Right renal pelvis (tissue), 4 donors: Measurements from ENCODE around the gene OR7A5. TPM values are rescaled to one million over a fixed set of nuclear protein-coding genes. Genes with fewer than 3 reads are reported as not detected.
A peak's percentile ranks its signal among the peaks of the same experiment; 100 is the strongest.
"Not testable (repeated sequence)": the region's sequence is repeated elsewhere in the genome, so short reads cannot be mapped to it uniquely, and the experiment has no call there.

Experiments used
- DNase-seq, 4 donors: peaks; one replicate each; pipeline ENCODE4 v3.0.0-alpha.2; 2013; ENCODE audit warnings: low read depth in 4 of 4, low spot score in 3 of 4, missing footprints in 1 of 4
- polyA plus RNA-seq, 4 donors: library from polyadenylated mRNA; unstranded; fragments of 120-200 nt; gene quantifications; one replicate each; pipeline ENCODE4 v1.2.1, GENCODE V29; 2013; ENCODE audit not compliant: insufficient read length in 4 of 4

The OR7A5 gene
- polyA plus RNA-seq: under 1 TPM in 2 of 4 donors, not detected in 2; 0.04 TPM

DNA sequence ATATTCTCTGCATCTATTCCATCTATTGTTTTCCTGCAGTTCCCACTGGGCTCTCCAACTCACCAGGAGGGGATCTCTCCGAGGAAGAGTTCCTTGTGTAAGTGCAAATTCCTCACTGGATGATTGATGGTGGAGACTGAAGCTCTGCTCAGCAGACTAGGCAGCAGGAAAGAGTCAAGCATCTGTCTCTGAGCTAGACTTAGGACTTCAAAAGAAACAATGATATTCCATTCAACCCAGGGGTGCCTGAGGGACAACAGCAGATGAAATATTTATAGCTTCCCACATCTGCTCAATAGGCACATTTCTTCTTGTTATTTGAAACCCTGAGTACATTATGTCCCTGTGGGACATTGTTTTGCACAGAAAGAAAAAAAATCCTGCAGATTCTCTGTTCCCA, at the start of gene OR7A5, which contains the start of gene OR7C1:
TSS of gene OR7A5 (minus strand) at position 175 of the 400 bp plus-strand sequence. CDS start 6,944 bp downstream, outside the sequence.
TSS of gene OR7C1 (minus strand) at position 175 of the 400 bp plus-strand sequence. CDS start 35,049 bp downstream, outside the sequence.
- DNase-seq: peak in 3 of 4 donors; percentile 12 to 54 (median 36)

DNA sequence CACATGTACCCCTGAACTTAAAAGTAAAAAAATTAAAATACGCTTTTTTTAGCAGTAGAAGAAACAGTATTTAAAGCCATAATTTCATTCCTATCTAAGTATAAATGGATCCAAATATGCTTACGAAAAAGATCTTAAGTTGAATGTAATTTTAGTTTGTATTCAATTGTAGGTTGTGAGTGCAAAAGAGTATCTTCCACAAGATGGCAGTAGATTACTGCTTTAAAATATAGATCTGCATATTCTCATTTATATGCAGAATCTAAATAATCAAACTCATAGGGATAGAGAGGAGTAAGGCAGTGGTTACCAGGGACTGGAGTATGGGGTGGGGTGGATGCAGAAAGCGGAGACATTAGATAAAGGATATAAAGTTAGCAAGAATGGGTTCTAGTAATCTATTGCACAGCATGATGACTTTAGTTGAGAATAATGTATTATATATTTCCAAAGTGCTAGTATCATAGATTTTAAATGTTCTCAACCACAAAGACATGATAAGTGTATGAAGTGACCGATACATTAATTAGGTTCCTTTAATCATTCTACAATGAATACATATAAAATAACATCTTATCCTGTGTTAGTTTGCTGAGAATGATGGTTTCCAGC, 36.7 kb upstream of the OR7A5 start:
- DNase-seq: no peak

DNA sequence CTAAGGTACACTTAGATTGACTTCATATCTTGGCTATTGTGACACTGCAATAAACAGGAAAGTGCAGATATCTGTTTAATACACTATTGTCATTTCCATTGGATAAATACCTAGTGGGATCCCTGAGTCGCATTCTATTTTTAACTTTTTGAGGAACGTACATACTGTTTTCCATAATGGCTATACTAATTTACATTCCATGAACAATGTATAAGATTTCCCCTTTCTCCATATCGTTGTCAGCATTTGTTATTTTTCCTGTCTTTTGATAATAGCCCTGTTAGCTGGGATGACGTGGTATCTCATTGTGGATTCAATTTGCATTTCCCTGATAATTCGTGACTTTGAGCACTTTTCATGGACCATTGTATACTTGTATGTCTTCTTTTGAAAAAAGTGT, 33.5 kb upstream of the OR7A5 start:
- no peak for DNase-seq

DNA sequence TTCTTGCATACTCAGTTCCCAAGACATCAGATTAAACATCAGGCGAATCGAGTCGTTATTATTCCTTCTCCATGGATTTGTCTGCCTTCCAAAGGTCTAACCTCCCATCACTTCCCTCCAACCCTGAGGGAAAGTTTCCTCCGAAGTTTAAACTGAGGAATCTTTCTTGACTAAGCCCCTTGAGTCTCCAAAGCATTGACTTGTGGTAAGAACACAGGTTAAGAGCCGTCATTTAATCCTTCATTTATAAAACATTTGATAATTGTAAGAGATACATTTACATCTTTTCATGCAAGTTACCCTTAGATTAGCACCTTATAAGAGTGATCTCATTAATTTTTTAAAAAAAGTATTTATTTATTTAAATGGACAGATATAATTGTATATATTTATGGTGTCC, 13.8 kb upstream of the OR7A5 start, which contains the start of gene OR7A10:
TSS of gene OR7A10 (minus strand) at position 101 of the 400 bp plus-strand sequence. CDS start 7,045 bp downstream, outside the sequence.
- DNase-seq: no peak

DNA sequence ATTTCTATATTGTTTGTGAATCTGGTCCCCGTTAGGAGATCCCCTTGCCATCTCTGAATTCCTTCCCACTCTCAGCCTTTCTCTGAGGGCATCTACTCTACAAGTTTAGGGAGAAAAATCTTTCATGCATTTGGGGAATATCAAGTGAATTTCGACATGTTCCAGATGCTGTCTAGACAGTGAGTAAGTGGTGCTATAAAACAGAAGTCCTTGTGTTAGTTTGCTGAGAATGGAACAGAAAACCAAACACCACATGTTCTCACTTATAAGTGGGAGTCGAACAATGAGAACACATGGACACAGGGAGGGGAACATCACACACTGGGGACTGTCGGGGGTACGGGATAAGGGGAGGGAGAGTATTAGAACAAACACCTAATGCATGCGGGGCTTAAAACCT, 8.6 kb upstream of the OR7A5 start:
- DNase-seq: peak in 3 of 4 donors; percentile 4 to 26 (median 20)

DNA sequence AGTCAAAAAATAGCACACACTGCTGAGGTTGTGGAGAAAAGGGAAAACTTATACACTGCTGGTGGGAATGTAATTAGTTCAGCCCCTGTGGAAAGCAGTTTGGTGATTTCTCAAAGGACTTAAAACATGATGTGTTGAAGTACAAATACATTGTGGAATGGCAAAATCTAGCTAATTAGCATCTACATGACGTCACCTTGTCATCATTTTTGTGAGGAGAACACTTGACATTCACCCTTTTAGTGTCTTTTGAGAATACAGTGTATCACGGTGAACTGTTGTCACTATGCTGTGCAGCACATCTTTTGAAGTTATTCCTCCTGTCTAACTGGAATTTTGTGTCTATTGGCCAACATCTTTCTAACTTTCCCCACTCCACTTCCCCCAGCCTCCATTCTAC, 8.2 kb upstream of the OR7A5 start:
- DNase-seq: no peak

DNA sequence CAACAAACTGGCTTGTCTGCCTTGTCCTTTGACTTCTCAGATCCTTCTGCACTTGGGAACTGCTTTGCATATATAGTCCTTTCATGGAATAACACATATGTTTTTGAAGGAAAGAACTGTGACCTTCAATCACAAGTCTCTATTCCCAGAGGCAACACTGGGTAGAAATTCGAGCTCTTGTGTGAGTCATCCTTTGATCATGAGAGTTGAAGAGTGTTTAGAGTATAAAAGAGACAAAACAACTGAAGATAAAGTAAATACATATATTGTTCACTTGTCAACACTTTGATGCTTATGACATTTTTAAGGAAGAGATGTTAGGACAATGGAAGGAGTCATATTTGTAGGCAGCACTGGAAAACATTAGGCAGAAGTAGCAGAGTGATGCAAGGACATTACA, 5.2 kb upstream of the OR7A5 start:
- no peak for DNase-seq

DNA sequence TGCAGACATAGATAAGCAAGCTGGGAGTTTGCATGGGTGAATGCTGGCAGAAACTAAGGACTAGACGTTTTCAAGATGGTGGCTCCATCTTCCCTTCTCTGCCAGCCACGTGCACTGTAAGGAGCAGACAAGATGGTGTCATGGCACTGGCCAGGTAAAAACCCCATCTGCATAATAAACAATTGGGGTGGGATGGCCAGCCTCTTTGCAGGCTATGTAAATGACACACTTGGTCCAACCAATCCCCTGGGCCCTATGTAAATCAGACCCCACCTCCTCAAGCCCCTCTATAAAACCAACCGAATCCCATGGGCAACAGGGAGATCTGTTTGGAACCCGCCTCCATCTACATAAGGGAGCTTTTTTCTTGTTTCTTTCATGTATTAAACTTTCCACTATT, 2.4 kb upstream of the OR7A5 start:
- no peak for DNase-seq

DNA sequence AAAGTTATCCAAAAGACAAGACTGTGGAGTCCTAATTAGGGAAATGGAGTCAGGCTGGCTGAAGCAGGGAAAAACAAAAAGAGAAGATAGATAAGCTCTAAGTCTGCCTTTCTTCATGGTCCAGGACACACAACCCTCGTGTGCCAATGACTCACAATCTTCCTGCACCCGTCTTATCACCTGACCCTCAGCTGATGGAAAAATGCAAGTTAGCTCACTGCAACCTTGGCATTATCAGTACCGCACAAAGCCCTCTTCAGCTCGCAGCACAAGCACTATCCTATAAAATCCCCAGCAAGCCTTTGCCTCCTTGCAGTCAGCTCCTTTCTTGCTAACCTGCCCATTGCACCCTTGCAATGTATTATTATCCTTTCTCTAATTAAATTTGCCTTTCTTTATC, 4.3 kb downstream of the OR7A5 start:
- no peak for DNase-seq

DNA sequence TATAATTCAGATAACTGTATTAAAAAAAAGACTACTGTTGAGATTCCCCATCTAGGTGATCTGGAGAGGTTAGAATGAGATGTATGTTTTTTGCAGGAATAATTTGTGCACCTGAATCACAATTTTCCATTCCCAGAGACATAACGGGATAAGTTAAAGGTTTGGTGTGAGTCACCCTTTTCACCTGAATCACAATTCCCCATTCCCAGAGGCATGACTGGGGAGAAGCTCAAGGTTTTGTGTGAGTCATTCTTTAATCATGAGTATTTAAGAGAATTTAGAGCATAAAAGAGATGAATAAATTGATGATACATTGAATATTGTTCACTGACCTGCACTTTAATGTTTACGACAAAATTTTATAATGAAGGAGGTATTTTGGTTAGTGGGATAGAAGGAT, 9.0 kb downstream of the OR7A5 start:
- DNase-seq: no peak

DNA sequence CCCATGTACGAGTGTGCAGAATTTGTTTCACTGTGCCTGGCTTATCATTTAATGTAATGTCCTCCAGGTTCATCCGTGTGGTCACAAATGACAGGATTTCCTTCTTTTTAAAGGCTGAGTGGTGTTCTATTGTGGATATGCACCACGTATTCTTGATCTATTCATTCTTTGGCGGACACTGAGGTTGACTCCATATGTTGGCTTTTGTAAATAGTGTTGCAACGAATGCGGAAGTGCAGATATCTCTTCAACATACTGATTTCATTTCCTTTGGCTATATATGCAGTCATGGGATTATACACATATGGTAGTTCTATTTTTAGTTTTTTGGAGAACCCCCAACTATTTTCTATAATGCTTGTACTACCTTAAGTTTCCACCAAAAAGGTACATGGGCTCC, 13.0 kb downstream of the OR7A5 start:
- no peak for DNase-seq

DNA sequence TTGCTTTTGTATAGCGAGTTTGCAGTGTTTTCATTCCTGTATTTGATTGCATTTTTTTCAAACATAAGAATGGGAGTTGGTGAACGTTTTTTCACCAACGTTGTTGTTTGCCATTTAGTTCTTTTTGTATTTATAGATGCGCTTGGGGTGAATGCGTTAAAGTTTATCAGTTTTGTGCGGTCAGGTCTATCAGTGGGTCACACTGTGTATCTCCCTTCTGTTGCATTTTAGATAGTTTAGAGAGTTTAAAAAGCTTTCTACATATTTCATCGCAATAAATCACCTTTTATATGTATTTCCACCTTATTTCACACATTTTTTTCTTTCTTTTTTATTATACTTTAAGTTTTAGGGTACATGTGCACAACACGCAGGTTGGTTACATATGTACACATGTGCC, 16.4 kb downstream of the OR7A5 start:
- no peak for DNase-seq

DNA sequence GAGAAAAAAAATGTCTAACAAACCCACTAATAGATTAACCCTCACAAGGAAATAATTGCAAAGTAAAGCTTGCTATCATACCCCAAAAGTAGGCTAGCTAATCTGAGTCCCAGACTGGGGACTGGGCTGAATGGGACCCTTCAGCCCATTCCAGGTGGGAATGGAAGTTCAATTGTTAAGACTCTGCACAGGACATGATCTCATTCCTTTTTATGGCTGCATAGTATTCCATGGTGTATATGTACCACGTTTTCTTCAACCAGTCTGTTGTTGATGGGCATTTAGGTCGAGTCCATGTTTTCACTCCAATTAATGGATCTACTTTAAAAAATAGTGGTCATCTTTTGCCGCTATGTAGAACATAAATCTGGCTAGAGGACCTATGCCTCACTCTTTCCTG, 17.9 kb downstream of the OR7A5 start:
- no peak for DNase-seq

DNA sequence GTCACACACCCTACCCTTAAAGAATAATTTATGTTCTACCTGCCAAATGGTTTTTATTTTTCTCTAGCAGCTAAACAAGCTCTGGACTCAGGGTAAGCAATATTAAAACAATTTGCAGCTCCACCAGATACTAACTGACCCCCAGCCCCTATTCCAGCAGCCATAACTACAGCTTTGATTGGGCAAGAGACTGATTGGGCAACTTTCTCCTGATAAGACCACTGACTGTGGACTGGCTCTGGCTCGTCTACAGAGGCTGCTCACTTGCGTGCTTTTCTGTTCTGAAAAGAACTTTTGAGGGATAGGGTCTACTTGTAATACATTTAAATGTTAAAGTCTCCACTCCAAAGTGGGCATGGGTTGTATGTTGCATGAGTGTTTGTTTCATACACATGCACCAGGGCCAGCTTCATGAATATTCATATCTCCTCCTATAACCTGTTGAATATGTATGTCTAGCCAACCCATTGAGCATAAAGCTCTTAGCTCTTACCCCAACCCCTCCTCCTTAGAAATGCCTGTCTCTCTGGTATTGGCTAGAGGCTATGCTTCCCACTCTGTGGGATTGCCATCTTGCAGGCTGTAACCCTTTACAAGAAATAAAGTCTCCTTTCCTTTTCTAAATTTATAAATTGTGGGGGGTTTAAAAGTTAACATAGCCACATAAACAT, 19.9 kb downstream of the OR7A5 start:
- no peak for DNase-seq

DNA sequence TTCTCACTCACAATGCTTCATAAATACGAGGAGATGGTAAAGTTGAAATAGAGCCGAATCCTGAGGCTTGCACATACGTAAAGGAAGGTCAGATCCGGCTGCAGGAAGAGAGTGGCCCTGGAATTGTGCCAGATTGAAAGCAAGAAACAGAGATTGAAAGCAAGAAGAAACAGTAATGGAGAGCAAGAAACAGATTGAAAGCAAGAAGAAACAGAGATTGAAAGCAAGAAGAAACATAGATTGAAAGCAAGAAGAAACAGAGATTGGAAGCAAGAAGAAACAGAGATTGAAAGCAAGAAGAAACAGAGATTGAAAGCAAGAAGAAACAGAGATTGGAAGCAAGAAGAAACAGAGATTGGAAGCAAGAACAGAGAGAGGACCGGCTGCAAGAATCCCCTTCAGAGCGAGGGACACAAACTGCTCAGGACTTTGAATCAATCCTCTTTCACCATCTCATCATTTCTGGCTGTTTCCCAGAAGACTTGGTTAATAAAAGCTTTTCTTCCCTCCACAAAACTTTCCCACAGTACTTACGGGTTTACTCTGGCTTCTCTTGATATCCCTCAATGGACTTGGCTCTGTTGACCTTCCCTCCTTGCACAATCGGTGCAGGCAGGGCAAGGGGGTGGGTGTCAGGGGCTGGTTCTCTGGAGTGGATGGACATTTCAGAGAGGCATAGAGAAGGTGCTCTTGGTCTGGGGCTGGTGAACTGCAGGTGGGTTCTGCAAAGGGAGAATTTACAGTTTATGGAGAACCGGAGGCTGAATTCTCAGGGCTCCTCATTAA, 25.5 kb downstream of the OR7A5 start:
- DNase-seq: no peak

DNA sequence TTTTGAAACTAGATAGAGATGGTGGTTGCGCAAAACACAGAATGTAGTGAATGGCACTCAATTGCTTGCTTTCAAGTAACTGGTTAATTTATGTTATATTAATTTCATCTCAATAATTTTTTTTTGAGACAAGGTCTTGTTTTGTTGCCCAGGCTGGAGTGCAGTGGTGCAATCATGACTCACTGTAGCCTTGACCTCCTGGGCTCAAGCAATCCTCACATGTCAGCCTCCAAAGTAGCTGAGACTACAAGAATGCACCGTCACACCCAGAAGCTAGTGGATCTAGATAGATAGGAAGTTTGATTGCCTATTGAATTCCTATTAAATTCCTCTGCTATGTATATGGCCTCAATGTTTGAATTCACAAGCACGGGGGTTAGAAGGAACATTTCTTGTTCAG, 30.2 kb downstream of the OR7A5 start:
- no peak for DNase-seq

DNA sequence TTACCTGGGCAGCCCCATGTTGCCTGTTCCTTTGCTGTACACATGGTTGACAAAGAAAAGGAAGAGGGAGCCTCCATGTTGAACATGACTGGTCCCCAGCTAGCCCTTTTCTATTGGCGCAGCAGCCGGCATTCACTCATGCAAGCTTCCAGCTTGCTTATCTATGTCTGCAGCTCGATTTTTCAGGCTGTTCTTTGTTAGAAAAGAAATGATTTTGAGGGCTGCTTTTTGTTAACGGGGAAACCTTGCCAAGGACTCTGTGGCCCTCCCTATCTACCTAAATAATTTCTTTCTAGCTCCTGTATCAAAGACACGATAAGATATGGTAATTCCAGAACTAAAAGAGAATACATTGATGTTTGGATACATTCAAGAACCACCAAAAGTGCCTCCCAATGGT, 36.2 kb downstream of the OR7A5 start:
- no peak for DNase-seq

DNA sequence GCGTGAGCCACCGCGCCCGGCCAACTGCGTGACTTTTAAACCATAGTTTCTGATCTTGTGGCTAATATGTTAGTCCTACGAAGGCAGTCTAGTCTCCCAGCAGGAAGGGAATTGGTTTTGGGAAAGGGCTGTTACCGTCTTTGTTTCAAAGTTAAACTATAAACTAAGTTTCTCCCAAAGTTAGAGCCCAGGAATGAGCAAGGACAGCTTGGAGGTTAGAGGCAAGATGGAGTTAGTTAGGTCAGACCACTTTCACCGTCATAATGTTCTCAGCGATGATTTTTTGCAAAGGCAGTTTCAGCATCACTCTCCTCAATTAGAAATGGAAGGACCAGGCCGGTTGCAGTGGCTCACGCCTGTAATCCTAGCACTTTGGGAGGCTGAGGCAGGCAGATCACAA, 39.0 kb downstream of the OR7A5 start:
- no peak for DNase-seq

DNA sequence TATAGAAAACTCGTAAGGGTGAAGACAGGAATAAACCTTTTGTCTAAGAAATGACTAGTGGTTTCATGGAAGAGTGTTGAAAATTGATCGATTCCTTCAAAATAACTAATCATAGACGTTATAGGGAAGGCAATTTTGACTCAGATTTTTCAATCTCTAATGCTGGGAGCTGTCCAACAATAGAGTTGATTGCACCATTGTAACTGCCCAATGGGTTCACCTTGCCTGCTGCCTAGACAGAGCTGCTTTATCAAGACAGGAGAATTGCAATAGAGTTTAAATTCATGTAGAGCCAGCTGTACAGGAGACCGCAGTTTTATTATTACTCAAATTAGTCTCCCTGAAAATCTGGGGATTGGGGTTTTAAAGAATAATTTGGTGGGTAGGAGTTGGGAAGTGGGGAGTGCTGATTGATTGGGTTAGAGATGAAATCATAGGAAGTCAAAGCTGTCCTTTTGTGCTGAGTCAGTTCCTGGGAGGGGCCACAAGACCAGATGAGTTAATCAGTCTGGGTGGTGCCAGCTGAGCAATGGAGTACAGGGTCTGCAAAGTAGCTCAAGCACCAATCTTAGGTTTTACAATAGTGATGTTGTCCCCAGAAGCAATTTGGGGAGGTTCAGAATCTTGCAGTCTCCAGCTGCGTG, 39.8 kb downstream of the OR7A5 start:
- DNase-seq: no peak

DNA sequence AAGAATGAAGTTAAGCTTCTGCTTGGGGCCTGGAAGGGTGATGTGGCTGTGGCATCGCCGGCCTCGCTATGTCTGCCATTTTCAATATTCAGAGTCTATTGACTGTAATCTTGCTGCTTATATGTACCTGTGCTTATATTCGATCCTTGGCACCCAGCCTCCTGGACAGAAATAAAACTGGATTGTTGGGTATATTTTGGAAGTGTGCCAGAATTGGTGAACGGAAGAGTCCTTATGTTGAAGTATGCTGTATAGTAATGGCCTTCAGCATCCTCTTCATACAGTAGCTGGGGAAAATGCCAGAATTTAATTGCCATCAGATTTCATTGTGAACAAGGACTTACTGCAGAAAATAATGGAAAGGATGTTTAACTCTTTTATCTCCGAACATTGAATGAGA, 42.7 kb downstream of the OR7A5 start:
- not testable (repeated sequence) for DNase-seq

DNA sequence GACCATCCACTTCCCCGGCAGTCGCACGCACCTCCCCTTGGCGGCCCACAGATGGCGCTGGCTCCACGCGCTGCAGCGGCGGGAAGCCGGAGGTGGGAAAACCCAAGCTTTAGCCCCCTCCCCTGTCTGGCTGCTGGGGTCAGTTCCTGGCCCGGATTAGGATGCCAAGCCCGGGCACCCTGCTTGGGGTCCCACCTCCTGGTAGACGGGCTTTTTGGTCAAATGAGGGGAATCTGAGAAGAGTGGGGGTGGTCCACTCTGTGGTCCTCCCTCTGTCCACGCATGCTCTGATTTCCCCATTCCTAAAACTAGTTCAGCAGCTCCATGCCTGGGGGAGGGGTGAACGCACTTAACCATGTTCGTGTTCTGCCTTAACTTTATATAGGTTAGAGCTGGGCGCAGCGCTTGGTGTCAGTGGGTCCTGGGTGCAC, 48.5 kb downstream of the OR7A5 start:
- DNase-seq: peak in 1 of 4 donors; percentile 12
